GM12878 (cell line): Measurements from ENCODE around the gene OR6C76. TPM values are rescaled to one million over a fixed set of nuclear protein-coding genes. Genes with fewer than 3 reads are reported as not detected.

Source experiments
- polyA plus RNA-seq, 11 experiments: library from polyadenylated mRNA; depleted of rRNA in 4 of 11; unstranded in 6 of 11; stranded (reverse) in 5 of 11; fragments of >200 nt; fragmentation: Nextera tagmentation in 4 of 11; fragmentation: Illumina TruSeq in 1 of 11; extraction: Ambion mirVana in 4 of 11; extraction: Trizol in 1 of 11; gene quantifications; 1 replicate in 1 of 11; 2 replicates in 10 of 11; pipeline versions ENCODE4 v1.2.1 to v1.2.3, GENCODE V29; 2011 to 2016; ENCODE audit warnings: inconsistent platforms in 2 of 11, missing spikeins in 2 of 11, low read depth in 1 of 11
- total RNA-seq, 4 experiments: library from RNA; depleted of rRNA in 3 of 4; stranded (reverse); fragments of >200 nt in 3 of 4; fragmentation: Illumina TruSeq in 1 of 4; extraction: Trizol in 1 of 4; gene quantifications; 2 replicates each; pipeline versions ENCODE4 v1.2.1 to v1.2.3, GENCODE V29; 2013 to 2021

The OR6C76 gene
- total and polyA plus RNA-seq, 10 of the 15 experiments (the other 5 are each of a cell fraction or from before 2014, with no cell fraction given), result not detected

Other genes starting within 250 kb of the OR6C76 start
Only the 7 nearest of the 13 such genes appear.
- gene OR6C1, start 111.9 kb upstream of the OR6C76 start, total RNA-seq (2014; rRNA removed), result not detected in 2 replicates
- gene OR6C1, start 111.9 kb upstream of the OR6C76 start, total RNA-seq (2014; rRNA removed; fragmentation: Illumina TruSeq; extraction: Trizol), result not detected in 2 replicates
- gene OR6C1, start 111.9 kb upstream of the OR6C76 start, total RNA-seq (2021), result not detected in 2 replicates
- not detected in 2 replicates for gene OR6C1, start 111.9 kb upstream of the OR6C76 start, polyA plus RNA-seq (2011; rRNA removed)
- not detected in 2 replicates for gene OR6C1, start 111.9 kb upstream of the OR6C76 start, polyA plus RNA-seq (2014; fragmentation: Illumina TruSeq; extraction: Trizol)
- gene OR6C1, start 111.9 kb upstream of the OR6C76 start, polyA plus RNA-seq (2014; fragmentation: Nextera tagmentation; extraction: Ambion mirVana), result not detected
- gene OR6C1, start 111.9 kb upstream of the OR6C76 start, polyA plus RNA-seq (2014; rRNA removed), result not detected in 2 replicates
- not detected for gene OR6C1, start 111.9 kb upstream of the OR6C76 start, polyA plus RNA-seq (2016; fragmentation: Nextera tagmentation; extraction: Ambion mirVana)
- gene OR6C3, start 95.5 kb upstream of the OR6C76 start, total RNA-seq (2014; rRNA removed), result not detected in 2 replicates
- gene OR6C3, start 95.5 kb upstream of the OR6C76 start, total RNA-seq (2014; rRNA removed; fragmentation: Illumina TruSeq; extraction: Trizol), result not detected in 2 replicates
- not detected in 2 replicates for gene OR6C3, start 95.5 kb upstream of the OR6C76 start, total RNA-seq (2021)
- not detected in 2 replicates for gene OR6C3, start 95.5 kb upstream of the OR6C76 start, polyA plus RNA-seq (2011; rRNA removed)
- gene OR6C3, start 95.5 kb upstream of the OR6C76 start, polyA plus RNA-seq (2014; fragmentation: Illumina TruSeq; extraction: Trizol), result not detected in 2 replicates
- not detected for gene OR6C3, start 95.5 kb upstream of the OR6C76 start, polyA plus RNA-seq (2014; fragmentation: Nextera tagmentation; extraction: Ambion mirVana)
- not detected in 2 replicates for gene OR6C3, start 95.5 kb upstream of the OR6C76 start, polyA plus RNA-seq (2014; rRNA removed)
- not detected for gene OR6C3, start 95.5 kb upstream of the OR6C76 start, polyA plus RNA-seq (2016; fragmentation: Nextera tagmentation; extraction: Ambion mirVana)
- not detected in 2 replicates for gene OR6C75, start 63.3 kb upstream of the OR6C76 start, total RNA-seq (2014; rRNA removed)
- not detected in 2 replicates for gene OR6C75, start 63.3 kb upstream of the OR6C76 start, total RNA-seq (2014; rRNA removed; fragmentation: Illumina TruSeq; extraction: Trizol)
- gene OR6C75, start 63.3 kb upstream of the OR6C76 start, total RNA-seq (2021), result not detected in 2 replicates
- gene OR6C75, start 63.3 kb upstream of the OR6C76 start, polyA plus RNA-seq (2011; rRNA removed), result not detected in 2 replicates
- not detected in 2 replicates for gene OR6C75, start 63.3 kb upstream of the OR6C76 start, polyA plus RNA-seq (2014; fragmentation: Illumina TruSeq; extraction: Trizol)
- not detected for gene OR6C75, start 63.3 kb upstream of the OR6C76 start, polyA plus RNA-seq (2014; fragmentation: Nextera tagmentation; extraction: Ambion mirVana)
- not detected in 2 replicates for gene OR6C75, start 63.3 kb upstream of the OR6C76 start, polyA plus RNA-seq (2014; rRNA removed)
- gene OR6C75, start 63.3 kb upstream of the OR6C76 start, polyA plus RNA-seq (2016; fragmentation: Nextera tagmentation; extraction: Ambion mirVana), result not detected
- not detected in 2 replicates for gene OR6C65, start 25.7 kb upstream of the OR6C76 start, total RNA-seq (2014; rRNA removed)
- not detected in 2 replicates for gene OR6C65, start 25.7 kb upstream of the OR6C76 start, total RNA-seq (2014; rRNA removed; fragmentation: Illumina TruSeq; extraction: Trizol)
- gene OR6C65, start 25.7 kb upstream of the OR6C76 start, total RNA-seq (2021), result not detected in 2 replicates
- not detected in 2 replicates for gene OR6C65, start 25.7 kb upstream of the OR6C76 start, polyA plus RNA-seq (2011; rRNA removed)
- gene OR6C65, start 25.7 kb upstream of the OR6C76 start, polyA plus RNA-seq (2014; fragmentation: Illumina TruSeq; extraction: Trizol), result not detected in 2 replicates
- not detected for gene OR6C65, start 25.7 kb upstream of the OR6C76 start, polyA plus RNA-seq (2014; fragmentation: Nextera tagmentation; extraction: Ambion mirVana)
- not detected in 2 replicates for gene OR6C65, start 25.7 kb upstream of the OR6C76 start, polyA plus RNA-seq (2014; rRNA removed)
- gene OR6C65, start 25.7 kb upstream of the OR6C76 start, polyA plus RNA-seq (2016; fragmentation: Nextera tagmentation; extraction: Ambion mirVana), result not detected
- not detected in 2 replicates for gene OR6C2, start 17.8 kb downstream of the OR6C76 start, total RNA-seq (2014; rRNA removed)
- gene OR6C2, start 17.8 kb downstream of the OR6C76 start, total RNA-seq (2014; rRNA removed; fragmentation: Illumina TruSeq; extraction: Trizol), result not detected in 2 replicates
- not detected in 2 replicates for gene OR6C2, start 17.8 kb downstream of the OR6C76 start, total RNA-seq (2021)
- gene OR6C2, start 17.8 kb downstream of the OR6C76 start, polyA plus RNA-seq (2011; rRNA removed), result not detected in 2 replicates
- not detected in 2 replicates for gene OR6C2, start 17.8 kb downstream of the OR6C76 start, polyA plus RNA-seq (2014; fragmentation: Illumina TruSeq; extraction: Trizol)
- not detected for gene OR6C2, start 17.8 kb downstream of the OR6C76 start, polyA plus RNA-seq (2014; fragmentation: Nextera tagmentation; extraction: Ambion mirVana)
- not detected in 2 replicates for gene OR6C2, start 17.8 kb downstream of the OR6C76 start, polyA plus RNA-seq (2014; rRNA removed)
- not detected for gene OR6C2, start 17.8 kb downstream of the OR6C76 start, polyA plus RNA-seq (2016; fragmentation: Nextera tagmentation; extraction: Ambion mirVana)
- gene OR6C70, start 43.9 kb downstream of the OR6C76 start, total RNA-seq (2014; rRNA removed), result not detected in 2 replicates
- not detected in 2 replicates for gene OR6C70, start 43.9 kb downstream of the OR6C76 start, total RNA-seq (2014; rRNA removed; fragmentation: Illumina TruSeq; extraction: Trizol)
- not detected in 2 replicates for gene OR6C70, start 43.9 kb downstream of the OR6C76 start, total RNA-seq (2021)
- gene OR6C70, start 43.9 kb downstream of the OR6C76 start, polyA plus RNA-seq (2011; rRNA removed), result not detected in 2 replicates
- gene OR6C70, start 43.9 kb downstream of the OR6C76 start, polyA plus RNA-seq (2014; fragmentation: Illumina TruSeq; extraction: Trizol), result not detected in 2 replicates
- gene OR6C70, start 43.9 kb downstream of the OR6C76 start, polyA plus RNA-seq (2014; fragmentation: Nextera tagmentation; extraction: Ambion mirVana), result not detected
- gene OR6C70, start 43.9 kb downstream of the OR6C76 start, polyA plus RNA-seq (2014; rRNA removed), result not detected in 2 replicates
- not detected for gene OR6C70, start 43.9 kb downstream of the OR6C76 start, polyA plus RNA-seq (2016; fragmentation: Nextera tagmentation; extraction: Ambion mirVana)
- gene OR6C68, start 66.1 kb downstream of the OR6C76 start, total RNA-seq (2014; rRNA removed), result not detected in 2 replicates
- not detected in 2 replicates for gene OR6C68, start 66.1 kb downstream of the OR6C76 start, total RNA-seq (2014; rRNA removed; fragmentation: Illumina TruSeq; extraction: Trizol)
- not detected in 2 replicates for gene OR6C68, start 66.1 kb downstream of the OR6C76 start, total RNA-seq (2021)
- gene OR6C68, start 66.1 kb downstream of the OR6C76 start, polyA plus RNA-seq (2011; rRNA removed), result not detected in 2 replicates
- gene OR6C68, start 66.1 kb downstream of the OR6C76 start, polyA plus RNA-seq (2014; fragmentation: Illumina TruSeq; extraction: Trizol), result not detected in 2 replicates
- under 1 TPM in 1 of 2 experiments, not detected in 1; 0.10 TPM for gene OR6C68, start 66.1 kb downstream of the OR6C76 start, polyA plus RNA-seq (2014; fragmentation: Nextera tagmentation; extraction: Ambion mirVana)
- not detected in 2 replicates for gene OR6C68, start 66.1 kb downstream of the OR6C76 start, polyA plus RNA-seq (2014; rRNA removed)
- gene OR6C68, start 66.1 kb downstream of the OR6C76 start, polyA plus RNA-seq (2016; fragmentation: Nextera tagmentation; extraction: Ambion mirVana), result not detected